Activated CD4-positive, CD25-positive, alpha-beta regulatory T cell treated with anti-CD3 and anti-CD28 coated beads, Interleukin-2, amount 50 U/mL, for 16 hours (primary cell): ENCODE measurements around the gene P3H3.
"Not testable (repeated sequence)": the region's sequence is repeated elsewhere in the genome, so short reads cannot be mapped to it uniquely, and the experiment has no call there.

Experiments used
- DNase-seq: peaks from one replicate; pipeline ENCODE4 v3.0.0-alpha.2; 2020; ENCODE audit warnings: low read depth, low spot score

The P3H3 gene

GRCh38 chr12:6843118-6843902, 15.1 kb downstream of the P3H3 start:
- DNase-seq = no peak

DNA sequence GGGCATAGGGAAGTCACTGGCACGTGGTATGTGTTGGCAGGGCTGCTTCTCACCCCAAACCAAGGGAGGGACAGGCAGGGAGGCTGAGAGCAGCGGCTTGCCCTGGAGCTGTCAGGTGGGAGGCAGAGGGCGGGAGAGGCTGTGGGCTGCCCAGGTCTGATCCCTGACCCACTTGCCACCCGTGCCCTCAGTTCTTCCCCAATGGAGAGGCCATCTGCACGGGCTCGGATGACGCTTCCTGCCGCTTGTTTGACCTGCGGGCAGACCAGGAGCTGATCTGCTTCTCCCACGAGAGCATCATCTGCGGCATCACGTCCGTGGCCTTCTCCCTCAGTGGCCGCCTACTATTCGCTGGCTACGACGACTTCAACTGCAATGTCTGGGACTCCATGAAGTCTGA, 17.2 kb downstream of the P3H3 start:
- DNase-seq = no peak

GRCh38 chr12:6846316-6846869, 18.2 kb downstream of the P3H3 start:
- DNase-seq = no peak

DNA sequence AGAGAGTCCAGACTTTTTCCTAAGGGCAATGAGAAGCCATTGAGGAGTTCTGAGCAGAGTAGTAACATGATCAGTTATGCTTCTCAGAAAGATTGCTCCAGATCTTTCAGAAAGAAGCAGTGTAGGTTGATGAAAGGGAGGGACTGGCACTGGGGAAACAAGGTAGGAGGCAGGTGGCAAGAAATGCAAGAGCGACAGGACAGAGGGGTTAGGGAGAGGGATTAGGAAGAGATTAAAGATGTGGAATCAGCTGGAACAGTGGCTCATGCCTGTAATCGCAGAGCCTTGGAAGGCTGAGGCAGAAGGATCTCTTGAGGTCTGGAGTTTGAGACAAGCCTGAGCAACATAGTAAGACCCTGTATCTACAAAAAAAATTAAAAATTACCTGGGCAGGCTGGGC, 19.5 kb downstream of the P3H3 start:
- DNase-seq = no peak

GRCh38 chr12:6849427-6849826, 21.2 kb downstream of the P3H3 start:
- DNase-seq = no peak

DNA sequence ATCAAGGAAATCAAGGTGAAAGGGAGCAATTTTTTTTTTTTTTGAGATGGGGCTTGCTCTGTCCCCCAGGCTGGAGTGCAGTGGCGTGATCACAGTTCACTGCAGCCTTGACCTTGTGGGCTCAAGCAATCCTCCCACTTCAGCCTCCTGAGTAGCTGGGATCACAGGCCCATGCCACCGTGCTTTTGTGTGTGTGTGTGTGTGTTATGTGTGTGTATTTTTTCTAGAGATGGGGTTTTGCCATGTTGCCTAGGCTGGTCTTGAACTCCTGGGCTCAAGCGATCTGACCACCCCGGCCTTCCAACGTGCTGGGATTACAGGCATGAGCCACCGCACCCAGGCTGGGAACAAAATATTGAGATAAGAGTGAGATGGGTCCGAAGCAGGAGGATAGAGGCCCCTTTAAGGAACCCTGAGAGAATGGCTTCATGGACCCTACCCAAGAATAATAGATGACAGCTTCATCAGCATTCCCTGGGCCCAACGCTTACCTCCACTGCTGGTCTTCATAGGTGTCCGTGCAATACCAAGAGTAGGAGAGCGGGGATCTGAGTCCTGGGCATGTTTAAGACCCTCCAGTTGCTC, 21.9 kb downstream of the P3H3 start:
- no peak for DNase-seq

DNA sequence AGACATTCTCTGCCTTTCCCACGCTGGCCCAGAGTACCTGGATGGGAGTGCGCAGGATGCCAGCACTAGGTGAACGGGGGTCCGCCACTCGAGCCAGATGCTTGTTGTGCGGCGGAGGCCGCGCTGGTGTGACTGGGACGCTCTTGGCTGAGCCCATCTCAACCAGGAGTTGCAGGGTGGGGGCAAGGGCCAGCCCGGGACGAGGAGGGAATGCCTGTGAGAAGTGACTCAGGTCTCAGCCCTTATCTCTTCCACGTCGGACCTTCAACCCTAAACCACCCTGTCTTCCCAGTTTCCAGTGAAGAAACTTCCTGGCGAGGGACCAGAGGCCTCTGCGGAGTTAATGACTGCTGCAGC, 22.6 kb downstream of the P3H3 start:
- DNase-seq = no peak

- peak; percentile 85 for DNase-seq
Measured at GRCh38 chr12:6851153-6851920, 23.1 kb downstream of the P3H3 start, which contains the start of gene CDCA3. Gene CDCA3 (minus strand): TSS chr12:6851286. CDS start chr12:6850952, 334 bp downstream.

GRCh38 chr12:6851921-6852650, 23.9 kb downstream of the P3H3 start, which contains the start of gene USP5:
Gene USP5 (plus strand): TSS chr12:6852150. CDS start chr12:6852180, 30 bp downstream.
- DNase-seq = peak; percentile 98

- peak; percentile 56 for DNase-seq
Measured at GRCh38 chr12:6852651-6853354, 24.6 kb downstream of the P3H3 start.

- DNase-seq = no peak
Measured at GRCh38 chr12:6853626-6854025, 25.4 kb downstream of the P3H3 start.

DNA sequence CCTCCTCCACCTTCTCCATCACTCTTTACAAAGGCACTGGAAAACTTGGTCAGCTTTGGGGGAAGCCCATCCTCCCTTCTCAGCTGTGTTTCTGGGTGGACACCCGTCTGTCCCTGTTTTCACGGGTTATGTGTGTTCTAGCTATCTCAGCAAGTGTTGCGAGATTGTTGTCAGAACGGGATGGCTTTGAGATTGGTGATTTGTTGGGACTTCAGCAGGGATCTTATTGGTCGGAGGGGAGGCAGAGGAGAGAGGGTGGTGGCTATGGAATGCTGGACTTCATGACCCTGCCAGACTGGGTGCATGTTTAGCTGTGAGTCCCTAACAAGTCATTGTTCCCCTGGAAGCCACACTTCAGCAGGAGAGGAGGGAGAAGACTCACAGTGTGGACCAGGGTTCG, 25.8 kb downstream of the P3H3 start:
- DNase-seq = no peak

GRCh38 chr12:6855322-6855721, 27.1 kb downstream of the P3H3 start:
- no peak for DNase-seq

DNA sequence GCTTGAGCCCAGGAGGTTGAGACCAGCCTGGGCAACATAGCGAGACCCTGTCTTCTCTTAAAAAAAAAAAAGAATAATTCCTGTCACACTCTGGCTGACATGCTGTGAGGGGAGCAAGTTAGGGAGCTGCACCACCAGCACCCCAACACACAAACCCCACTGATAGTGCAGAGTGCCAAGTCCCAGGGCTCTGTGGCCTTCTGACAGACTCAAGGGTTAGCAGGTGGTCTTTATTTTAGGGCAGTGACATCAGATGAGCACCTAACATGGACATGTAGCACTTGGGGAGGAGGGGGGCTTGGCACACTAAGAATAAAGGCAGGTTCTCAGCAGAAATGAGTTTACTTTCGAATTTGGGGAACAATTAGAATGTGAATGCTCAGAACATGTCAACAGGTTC, 30.6 kb downstream of the P3H3 start:
- DNase-seq = no peak

GRCh38 chr12:6860116-6860515, 31.9 kb downstream of the P3H3 start:
- DNase-seq = no peak

GRCh38 chr12:6860942-6861341, 32.7 kb downstream of the P3H3 start:
- no peak for DNase-seq

DNA sequence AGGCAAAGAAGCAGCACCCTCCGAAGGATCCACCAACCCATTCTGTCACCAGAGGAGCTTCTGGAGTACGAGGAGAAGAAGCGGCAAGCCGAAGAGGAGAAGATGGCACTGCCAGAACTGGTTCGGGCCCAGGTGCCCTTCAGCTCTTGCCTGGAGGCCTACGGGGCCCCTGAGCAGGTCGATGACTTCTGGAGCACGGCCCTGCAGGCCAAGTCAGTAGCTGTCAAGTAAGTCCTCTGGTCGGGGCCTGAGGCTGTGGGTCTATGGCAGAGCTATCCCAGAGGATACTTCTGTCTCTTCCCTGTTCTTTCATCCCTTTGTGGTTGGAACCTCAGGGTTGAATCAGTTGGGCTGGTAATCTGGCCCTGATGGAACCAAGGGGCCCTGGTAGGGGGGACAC, 33.2 kb downstream of the P3H3 start:
- no peak for DNase-seq

- DNase-seq = no peak
Measured at GRCh38 chr12:6863033-6863432, 34.8 kb downstream of the P3H3 start.

DNA sequence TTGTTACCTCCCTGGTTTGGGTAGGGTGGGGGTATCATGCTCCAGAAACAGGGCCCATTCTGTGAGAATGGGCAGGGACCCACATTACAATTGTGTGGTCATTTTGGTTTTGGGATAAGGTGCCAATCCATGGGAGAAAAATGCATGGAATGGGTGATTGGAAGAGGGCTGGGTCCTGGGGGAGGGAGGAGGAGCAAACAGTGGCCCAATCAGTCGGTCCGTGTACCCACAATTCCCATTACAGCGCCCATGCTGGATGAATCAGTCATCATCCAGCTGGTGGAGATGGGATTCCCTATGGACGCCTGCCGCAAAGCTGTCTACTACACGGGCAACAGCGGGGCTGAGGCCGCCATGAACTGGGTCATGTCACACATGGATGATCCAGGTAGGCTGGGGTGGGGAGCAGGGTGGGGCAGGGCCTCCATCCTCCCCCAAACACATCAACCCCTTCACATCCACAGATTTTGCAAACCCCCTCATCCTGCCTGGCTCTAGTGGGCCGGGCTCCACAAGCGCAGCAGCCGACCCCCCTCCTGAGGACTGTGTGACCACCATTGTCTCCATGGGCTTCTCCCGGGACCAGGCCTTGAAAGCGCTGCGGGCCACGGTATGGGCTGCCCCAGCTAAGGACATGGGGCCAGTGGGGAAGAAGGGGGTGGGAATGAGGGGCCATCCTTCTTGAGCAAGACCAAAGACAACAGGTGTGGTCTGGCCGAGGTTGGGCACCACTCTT, 35.5 kb downstream of the P3H3 start:
- DNase-seq = no peak

DNA sequence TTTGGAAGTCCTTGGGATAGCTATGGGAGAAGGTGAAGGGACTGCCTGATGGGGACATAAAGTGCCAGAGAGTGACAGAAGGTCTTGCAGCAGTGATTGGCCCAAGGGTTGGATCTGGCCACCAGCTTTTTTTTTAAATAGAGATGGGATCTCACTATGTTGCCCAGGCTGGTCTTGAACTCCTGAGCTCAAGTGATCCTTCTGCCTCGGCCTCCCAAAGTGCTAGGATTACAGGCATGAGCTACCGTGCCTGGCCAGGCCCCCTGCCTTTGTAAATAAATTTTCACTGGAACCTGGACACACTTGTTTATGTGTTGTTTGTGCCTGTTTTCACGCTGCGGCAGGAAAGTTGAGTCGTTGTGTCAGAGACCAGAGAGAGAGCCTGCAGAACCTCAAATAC, 37.1 kb downstream of the P3H3 start:
- DNase-seq = not testable (repeated sequence)
